Panc1 (cell line): ENCODE results near the gene IL17D. TPM values are rescaled to one million over a fixed set of nuclear protein-coding genes. Genes with fewer than 3 reads are reported as not detected.

Experiments used
- ATAC-seq: fragments of 200-7000 bp; cut with Tn5 transposase; 2 replicates; pipeline ENCODE4 v1.9.1; 2020; ENCODE audit warnings: mild to moderate bottlenecking, moderate library complexity
- BruUV-seq: library from RNA; stranded (reverse); fragments of 400-500 nt; replicated peaks from 2 replicates; lab custom pipeline; 2021; lab: Mats Ljungman, UMichigan
- CTCF ChIA-PET: fragments of 300-600 bp; sonication (Branson Sonifier 250); formaldehyde crosslinking; loops from one replicate; lab custom pipeline; 2022; ENCODE audit warnings: antibody characterized with exemption; lab: Charles Lee
- POLR2A ChIA-PET: fragments of 300-600 bp; sonication (Branson Sonifier 250); formaldehyde crosslinking; loops from one replicate; lab custom pipeline; 2022; ENCODE audit warnings: antibody characterized with exemption; lab: Charles Lee
- DNase-seq: peaks from one replicate; pipeline ENCODE4 v3.0.0-alpha.2; 2010; ENCODE audit warnings: low read depth, low spot score
- H3K27ac ChIP-seq: 2 replicates; pipeline ENCODE4 v1.5.1; 2011; ENCODE audit warnings: mild to moderate bottlenecking, low read length, inconsistent platforms
- H3K27me3 ChIP-seq: fragments of 200-500 bp; sonication (Bioruptor generic); 2 replicates; pipeline ENCODE4 v1.6.0; 2014; ENCODE audit warnings: low read length, inconsistent platforms; ENCODE audit not compliant: control insufficient read depth, insufficient read depth
- H3K36me3 ChIP-seq: fragments of 200-500 bp; sonication (Bioruptor generic); 2 replicates; pipeline ENCODE4 v1.5.1; 2014; ENCODE audit warnings: inconsistent platforms, mild to moderate bottlenecking, low read length, moderate library complexity; ENCODE audit not compliant: control insufficient read depth, insufficient read depth
- H3K4me1 ChIP-seq: 2 replicates; pipeline ENCODE4 v1.5.1; 2011; ENCODE audit warnings: inconsistent platforms, mild to moderate bottlenecking, low read length, moderate library complexity; ENCODE audit not compliant: control insufficient read depth, insufficient read depth
- H3K4me3 ChIP-seq, 2 experiments: 2 replicates each; pipeline ENCODE4 v1.5.1; 2011 to 2012; ENCODE audit warnings: low read depth in 2 of 2, low read length in 2 of 2, mild to moderate bottlenecking in 2 of 2, inconsistent platforms in 1 of 2, moderate library complexity in 1 of 2
- H3K9me3 ChIP-seq: fragments of 200-500 bp; sonication (Bioruptor generic); 2 replicates; pipeline ENCODE4 v1.5.1; 2014; ENCODE audit warnings: low read depth, mild to moderate bottlenecking, inconsistent platforms, low read length, moderate library complexity; ENCODE audit not compliant: control insufficient read depth, insufficient read depth
- POLR2AphosphoS5 ChIP-seq: IDR thresholded peaks from 2 replicates; pipeline ENCODE4 v1.6.1; 2012; ENCODE audit warnings: mild to moderate bottlenecking, low read depth, low read length, moderate library complexity
- SIN3A ChIP-seq: IDR thresholded peaks from 2 replicates; pipeline ENCODE4 v1.6.1; 2012; ENCODE audit warnings: low read depth, mild to moderate bottlenecking, low read length, moderate library complexity, borderline replicate concordance; ENCODE audit not compliant: insufficient read depth
- TCF7L2 ChIP-seq: IDR thresholded peaks from 2 replicates; pipeline ENCODE4 v1.6.1; 2011; ENCODE audit warnings: mild to moderate bottlenecking, low read depth, low read length, inconsistent platforms
- in situ Hi-C: cut with HindIII; loops from 2 replicates; pipeline ENCODE4 v1.10.0; 2016; ENCODE audit warnings: low sequenced_read_pairs, low pct_unique_long_range_greater_than_20kb
- intact Hi-C: fragments of 100-400 bp; cut with micrococcal nuclease; formaldehyde crosslinking; loops from one replicate; pipeline ENCODE4 v1.10.0; 2022; ENCODE audit not compliant: unreplicated experiment
- total RNA-seq: library from RNA; stranded (reverse); gene quantifications from one replicate; pipeline ENCODE4 v1.2.1, GENCODE V29; 2021; ENCODE audit not compliant: unreplicated experiment
- TF ChIP-seq, protein P1 (sequence below): fragments of 450-650 bp; IDR thresholded peaks from 2 replicates; pipeline ENCODE4 v1.5.1; 2017; ENCODE audit warnings: mild to moderate bottlenecking
- TF ChIP-seq, protein P2 (sequence below), 2 experiments: IDR thresholded peaks; 2 replicates each; pipeline ENCODE4 v1.6.1; 2011 to 2012; ENCODE audit warnings: low read depth in 2 of 2, control low read depth in 1 of 2, low read length in 1 of 2, mild to moderate bottlenecking in 1 of 2, moderate library complexity in 1 of 2; ENCODE audit not compliant: insufficient read depth in 1 of 2

IL17D gene
- total RNA-seq, 1 experiment from 2014 or later: 0.46 TPM

GRCh38 chr13:20715330-20715712, 11.8 kb downstream of the IL17D start:
- intact Hi-C loops (no loop called here), in situ Hi-C loops (no loop called here)
- H3K36me3 ChIP-seq: no peaks in the 10 kb centered on the region
- no peak overlapping the region for H3K4me3 ChIP-seq
- no peaks in the 10 kb centered on the region for H3K27me3 ChIP-seq
- TF ChIP-seq SIN3A: no peak
- TF ChIP-seq, protein P1, sequence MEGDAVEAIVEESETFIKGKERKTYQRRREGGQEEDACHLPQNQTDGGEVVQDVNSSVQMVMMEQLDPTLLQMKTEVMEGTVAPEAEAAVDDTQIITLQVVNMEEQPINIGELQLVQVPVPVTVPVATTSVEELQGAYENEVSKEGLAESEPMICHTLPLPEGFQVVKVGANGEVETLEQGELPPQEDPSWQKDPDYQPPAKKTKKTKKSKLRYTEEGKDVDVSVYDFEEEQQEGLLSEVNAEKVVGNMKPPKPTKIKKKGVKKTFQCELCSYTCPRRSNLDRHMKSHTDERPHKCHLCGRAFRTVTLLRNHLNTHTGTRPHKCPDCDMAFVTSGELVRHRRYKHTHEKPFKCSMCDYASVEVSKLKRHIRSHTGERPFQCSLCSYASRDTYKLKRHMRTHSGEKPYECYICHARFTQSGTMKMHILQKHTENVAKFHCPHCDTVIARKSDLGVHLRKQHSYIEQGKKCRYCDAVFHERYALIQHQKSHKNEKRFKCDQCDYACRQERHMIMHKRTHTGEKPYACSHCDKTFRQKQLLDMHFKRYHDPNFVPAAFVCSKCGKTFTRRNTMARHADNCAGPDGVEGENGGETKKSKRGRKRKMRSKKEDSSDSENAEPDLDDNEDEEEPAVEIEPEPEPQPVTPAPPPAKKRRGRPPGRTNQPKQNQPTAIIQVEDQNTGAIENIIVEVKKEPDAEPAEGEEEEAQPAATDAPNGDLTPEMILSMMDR: no peak
- no peak for TF ChIP-seq POLR2AphosphoS5
- TF ChIP-seq, protein P2, sequence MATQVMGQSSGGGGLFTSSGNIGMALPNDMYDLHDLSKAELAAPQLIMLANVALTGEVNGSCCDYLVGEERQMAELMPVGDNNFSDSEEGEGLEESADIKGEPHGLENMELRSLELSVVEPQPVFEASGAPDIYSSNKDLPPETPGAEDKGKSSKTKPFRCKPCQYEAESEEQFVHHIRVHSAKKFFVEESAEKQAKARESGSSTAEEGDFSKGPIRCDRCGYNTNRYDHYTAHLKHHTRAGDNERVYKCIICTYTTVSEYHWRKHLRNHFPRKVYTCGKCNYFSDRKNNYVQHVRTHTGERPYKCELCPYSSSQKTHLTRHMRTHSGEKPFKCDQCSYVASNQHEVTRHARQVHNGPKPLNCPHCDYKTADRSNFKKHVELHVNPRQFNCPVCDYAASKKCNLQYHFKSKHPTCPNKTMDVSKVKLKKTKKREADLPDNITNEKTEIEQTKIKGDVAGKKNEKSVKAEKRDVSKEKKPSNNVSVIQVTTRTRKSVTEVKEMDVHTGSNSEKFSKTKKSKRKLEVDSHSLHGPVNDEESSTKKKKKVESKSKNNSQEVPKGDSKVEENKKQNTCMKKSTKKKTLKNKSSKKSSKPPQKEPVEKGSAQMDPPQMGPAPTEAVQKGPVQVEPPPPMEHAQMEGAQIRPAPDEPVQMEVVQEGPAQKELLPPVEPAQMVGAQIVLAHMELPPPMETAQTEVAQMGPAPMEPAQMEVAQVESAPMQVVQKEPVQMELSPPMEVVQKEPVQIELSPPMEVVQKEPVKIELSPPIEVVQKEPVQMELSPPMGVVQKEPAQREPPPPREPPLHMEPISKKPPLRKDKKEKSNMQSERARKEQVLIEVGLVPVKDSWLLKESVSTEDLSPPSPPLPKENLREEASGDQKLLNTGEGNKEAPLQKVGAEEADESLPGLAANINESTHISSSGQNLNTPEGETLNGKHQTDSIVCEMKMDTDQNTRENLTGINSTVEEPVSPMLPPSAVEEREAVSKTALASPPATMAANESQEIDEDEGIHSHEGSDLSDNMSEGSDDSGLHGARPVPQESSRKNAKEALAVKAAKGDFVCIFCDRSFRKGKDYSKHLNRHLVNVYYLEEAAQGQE (IDR thresholded peaks at IDR 0.05; ENCODE audit: insufficient read depth in 1 of 2, low read depth in 2 of 2, low read length in 1 of 2): no peak
- no peak for TF ChIP-seq TCF7L2
- peaks cover 6% of the 10 kb centered on the region; the same call in 1 of the 2 replicates for H3K4me1 ChIP-seq
- no peak for DNase-seq
- BruUV-seq: no TSS peak
- no peak for ATAC-seq
- ChIA-PET POLR2A (no interaction called here), CTCF (interaction anchor here (0.9 to 1.0 kb wide), 2 partner anchors 9 to 138 kb away, joined by 3 to 6 read pairs; no protein-coding TSS in a partner anchor)
- H3K27ac ChIP-seq: no peak overlapping the region
- no peaks in the 10 kb centered on the region for H3K9me3 ChIP-seq

DNA sequence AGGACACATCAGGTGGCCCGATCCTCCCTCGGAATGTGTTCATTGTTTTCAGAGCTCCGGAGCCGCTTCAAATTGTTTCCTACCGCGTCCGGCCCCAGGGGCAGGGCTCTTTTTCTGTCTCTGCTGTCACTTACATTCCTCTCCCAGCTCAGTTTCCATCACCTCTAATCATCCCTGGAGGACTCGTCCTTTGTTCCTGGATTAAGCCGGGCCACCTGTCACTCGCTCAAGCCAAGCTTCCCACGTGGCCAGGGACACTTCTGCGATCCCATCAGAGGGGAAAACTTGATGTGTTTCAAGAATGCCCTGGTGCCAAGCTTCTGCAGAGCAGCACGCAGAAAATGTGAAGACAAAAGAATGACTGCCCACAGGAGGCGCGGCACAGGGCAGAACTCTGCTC, 13.5 kb downstream of the IL17D start:
- intact Hi-C loops (no loop called here), in situ Hi-C loops (no loop called here)
- H3K9me3 ChIP-seq: no peaks in the 10 kb centered on the region
- no peaks in the 10 kb centered on the region for H3K36me3 ChIP-seq
- no peak overlapping the region for H3K27ac ChIP-seq
- POLR2A ChIA-PET: no interaction called here
- ATAC-seq (no peak), DNase-seq (no peak)
- H3K4me3 ChIP-seq: no peak overlapping the region
- TF ChIP-seq, protein P2 (IDR thresholded peaks at IDR 0.05; ENCODE audit: insufficient read depth in 1 of 2, low read depth in 2 of 2, low read length in 1 of 2): no peak
- TF ChIP-seq, protein P1: no peak
- TF ChIP-seq SIN3A (no peak), POLR2AphosphoS5 (no peak), TCF7L2 (no peak)
- H3K4me1 ChIP-seq: peaks cover 6% of the 10 kb centered on the region; the same call in 1 of the 2 replicates
- H3K27me3 ChIP-seq: no peaks in the 10 kb centered on the region
- CTCF ChIA-PET: interaction anchor here (0.5 kb wide), 2 partner anchors 224 to 558 kb away, joined by 3 to 4 read pairs; no protein-coding TSS in a partner anchor
- no TSS peak for BruUV-seq
